Measurements from ENCODE around the gene HARBI1. TPM values are rescaled to one million over a fixed set of nuclear protein-coding genes. Genes with fewer than 3 reads are reported as not detected.

The HARBI1 gene
- total and polyA plus RNA-seq, 9 of the 15 experiments (the other 6 are each of a cell fraction or from before 2014, with no cell fraction given), result 3.5 to 8.4 (median 5.5) TPM

DNA sequence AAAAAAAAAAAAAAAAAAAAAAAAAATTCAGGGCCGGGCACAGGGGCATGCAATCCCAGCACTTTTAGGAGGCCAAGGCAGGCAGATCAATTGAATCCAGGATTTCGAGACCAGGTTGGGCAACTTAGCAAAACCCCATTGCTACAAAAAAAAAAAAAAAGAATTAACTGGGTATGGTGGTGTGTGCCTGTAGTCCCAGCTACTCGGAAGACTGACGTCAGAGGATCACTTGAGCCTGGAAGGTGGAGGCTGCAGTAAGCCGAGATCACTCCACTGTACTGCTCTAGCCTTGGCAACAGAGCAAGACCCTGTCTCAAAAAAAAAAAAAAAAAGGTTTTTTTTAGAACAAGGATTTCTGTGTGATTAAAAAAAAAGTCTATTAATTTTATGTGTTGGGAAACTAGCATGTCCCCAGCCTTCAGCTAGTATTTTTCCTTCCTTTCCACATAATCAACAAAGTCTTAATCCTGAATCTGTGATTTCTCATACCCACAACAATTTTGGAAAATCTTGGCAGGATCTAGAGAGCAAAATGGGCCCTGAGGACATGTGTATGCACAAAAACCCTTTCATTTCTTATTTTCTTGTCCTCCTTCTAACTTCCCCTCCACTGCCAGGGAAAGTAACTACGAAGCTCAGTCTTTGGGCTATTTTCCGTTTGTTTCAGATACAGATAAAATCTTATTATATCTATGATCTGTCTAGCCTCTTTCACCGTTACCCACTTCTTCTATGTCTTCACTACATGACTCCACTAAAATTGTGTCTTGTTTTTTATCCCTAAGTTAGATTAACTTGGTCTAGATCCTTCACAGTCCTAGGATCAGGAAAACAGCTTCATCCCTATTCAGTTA lies 17.5 kb downstream of the HARBI1 start:
- POLR2A ChIA-PET, result interaction anchor here (0.6 to 2.3 kb wide), 9 partner anchors 8 to 555 kb away, joined by 3 to 15 read pairs (median 4); no protein-coding TSS in a partner anchor
- CTCF ChIA-PET (ENCODE audit: low intra/inter-chr PET ratio), result no interaction called here
- Histone ChIP-seq H3K36me3 (ENCODE audit: control insufficient read depth, insufficient read depth, low read length) (peaks cover 8% of the 10 kb centered on the region; the same call in 2 of the 3 replicates), H3K27ac (ENCODE audit: extremely low read depth, low read depth, low read length) (no peak overlapping the region), H3K9ac (ENCODE audit: insufficient read depth in 1 of 2, low read depth in 2 of 2, low read length in 2 of 2) (no peak overlapping the region), H2AFZ (ENCODE audit: low read depth, low read length) (no peak overlapping the region), H3K27me3 (ENCODE audit: control insufficient read depth in 2 of 2, insufficient read depth in 2 of 2, low read length in 2 of 2) (no peaks in the 10 kb centered on the region), H3K9me3 (replicated peaks; ENCODE audit: control insufficient read depth, insufficient read depth, low read depth, low read length) (no peaks in the 10 kb centered on the region), H3K4me3 (no peak overlapping the region), H4K20me1 (replicated peaks; ENCODE audit: control insufficient read depth, insufficient read depth, low read length) (no peaks in the 10 kb centered on the region), H3K4me1 (replicated peaks in 1 of 2; ENCODE audit: control insufficient read depth in 2 of 2, insufficient read depth in 2 of 2, low read length in 2 of 2) (peaks cover 5 to 13% of the 10 kb centered on the region in 2 experiments; a peak in 3 of 5 replicates), H3K79me2 (ENCODE audit: control insufficient read depth, insufficient read depth, low read length) (no peaks in the 10 kb centered on the region), H3K9me1 (ENCODE audit: control insufficient read depth, insufficient read depth, low read length) (no peaks in the 10 kb centered on the region), H3K4me2 (ENCODE audit: insufficient read depth, low read length) (no peak overlapping the region)
- 57% methylated on average over 7 of the region's 8 CpGs for WGBS (ENCODE audit: insufficient coverage, low coverage, missing lambda C conversion rate)
- in situ Hi-C loops (cut with MboI) (no loop called here), intact Hi-C loops (cut with micrococcal nuclease) (no loop called here)
- DNase-seq (ENCODE audit: extremely low read depth in 1 of 4, low spot score in 3 of 4) (no peak), ATAC-seq (no peak), FAIRE-seq (no peak)
- TF ChIP-seq, protein P1, sequence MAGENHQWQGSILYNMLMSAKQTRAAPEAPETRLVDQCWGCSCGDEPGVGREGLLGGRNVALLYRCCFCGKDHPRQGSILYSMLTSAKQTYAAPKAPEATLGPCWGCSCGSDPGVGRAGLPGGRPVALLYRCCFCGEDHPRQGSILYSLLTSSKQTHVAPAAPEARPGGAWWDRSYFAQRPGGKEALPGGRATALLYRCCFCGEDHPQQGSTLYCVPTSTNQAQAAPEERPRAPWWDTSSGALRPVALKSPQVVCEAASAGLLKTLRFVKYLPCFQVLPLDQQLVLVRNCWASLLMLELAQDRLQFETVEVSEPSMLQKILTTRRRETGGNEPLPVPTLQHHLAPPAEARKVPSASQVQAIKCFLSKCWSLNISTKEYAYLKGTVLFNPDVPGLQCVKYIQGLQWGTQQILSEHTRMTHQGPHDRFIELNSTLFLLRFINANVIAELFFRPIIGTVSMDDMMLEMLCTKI (IDR thresholded peaks at IDR 0.05; ENCODE audit: partially characterized antibody), result no peak
- TF ChIP-seq, protein P2, sequence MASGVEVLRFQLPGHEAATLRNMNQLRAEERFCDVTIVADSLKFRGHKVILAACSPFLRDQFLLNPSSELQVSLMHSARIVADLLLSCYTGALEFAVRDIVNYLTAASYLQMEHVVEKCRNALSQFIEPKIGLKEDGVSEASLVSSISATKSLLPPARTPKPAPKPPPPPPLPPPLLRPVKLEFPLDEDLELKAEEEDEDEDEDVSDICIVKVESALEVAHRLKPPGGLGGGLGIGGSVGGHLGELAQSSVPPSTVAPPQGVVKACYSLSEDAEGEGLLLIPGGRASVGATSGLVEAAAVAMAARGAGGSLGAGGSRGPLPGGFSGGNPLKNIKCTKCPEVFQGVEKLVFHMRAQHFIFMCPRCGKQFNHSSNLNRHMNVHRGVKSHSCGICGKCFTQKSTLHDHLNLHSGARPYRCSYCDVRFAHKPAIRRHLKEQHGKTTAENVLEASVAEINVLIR (CRISPR knock-in tag; IDR thresholded peaks at IDR 0.05), result no peak
- TF ChIP-seq FOXA3 (CRISPR knock-in tag; conservative IDR thresholded peaks at IDR 0.05 in 1 of 2, IDR thresholded peaks at IDR 0.05 in 1 of 2) (no peak), HNRNPL (IDR thresholded peaks at IDR 0.05; ENCODE audit: low read depth, low read length) (no peak), CHD2 (IDR thresholded peaks at IDR 0.05; ENCODE audit: low read depth, low read length) (no peak), CREM (IDR thresholded peaks at IDR 0.05; ENCODE audit: low read depth) (no peak)
- TF ChIP-seq, protein P3, sequence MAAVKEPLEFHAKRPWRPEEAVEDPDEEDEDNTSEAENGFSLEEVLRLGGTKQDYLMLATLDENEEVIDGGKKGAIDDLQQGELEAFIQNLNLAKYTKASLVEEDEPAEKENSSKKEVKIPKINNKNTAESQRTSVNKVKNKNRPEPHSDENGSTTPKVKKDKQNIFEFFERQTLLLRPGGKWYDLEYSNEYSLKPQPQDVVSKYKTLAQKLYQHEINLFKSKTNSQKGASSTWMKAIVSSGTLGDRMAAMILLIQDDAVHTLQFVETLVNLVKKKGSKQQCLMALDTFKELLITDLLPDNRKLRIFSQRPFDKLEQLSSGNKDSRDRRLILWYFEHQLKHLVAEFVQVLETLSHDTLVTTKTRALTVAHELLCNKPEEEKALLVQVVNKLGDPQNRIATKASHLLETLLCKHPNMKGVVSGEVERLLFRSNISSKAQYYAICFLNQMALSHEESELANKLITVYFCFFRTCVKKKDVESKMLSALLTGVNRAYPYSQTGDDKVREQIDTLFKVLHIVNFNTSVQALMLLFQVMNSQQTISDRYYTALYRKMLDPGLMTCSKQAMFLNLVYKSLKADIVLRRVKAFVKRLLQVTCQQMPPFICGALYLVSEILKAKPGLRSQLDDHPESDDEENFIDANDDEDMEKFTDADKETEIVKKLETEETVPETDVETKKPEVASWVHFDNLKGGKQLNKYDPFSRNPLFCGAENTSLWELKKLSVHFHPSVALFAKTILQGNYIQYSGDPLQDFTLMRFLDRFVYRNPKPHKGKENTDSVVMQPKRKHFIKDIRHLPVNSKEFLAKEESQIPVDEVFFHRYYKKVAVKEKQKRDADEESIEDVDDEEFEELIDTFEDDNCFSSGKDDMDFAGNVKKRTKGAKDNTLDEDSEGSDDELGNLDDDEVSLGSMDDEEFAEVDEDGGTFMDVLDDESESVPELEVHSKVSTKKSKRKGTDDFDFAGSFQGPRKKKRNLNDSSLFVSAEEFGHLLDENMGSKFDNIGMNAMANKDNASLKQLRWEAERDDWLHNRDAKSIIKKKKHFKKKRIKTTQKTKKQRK (IDR thresholded peaks at IDR 0.05; ENCODE audit: borderline replicate concordance, low read depth, low read length), result no peak
- TF ChIP-seq, protein P4, sequence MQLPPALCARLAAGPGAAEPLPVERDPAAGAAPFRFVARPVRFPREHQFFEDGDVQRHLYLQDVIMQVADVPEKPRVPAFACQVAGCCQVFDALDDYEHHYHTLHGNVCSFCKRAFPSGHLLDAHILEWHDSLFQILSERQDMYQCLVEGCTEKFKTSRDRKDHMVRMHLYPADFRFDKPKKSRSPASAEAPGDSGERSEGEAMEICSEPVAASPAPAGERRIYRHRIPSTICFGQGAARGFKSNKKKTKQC (CRISPR knock-in tag; IDR thresholded peaks at IDR 0.05), result no peak
- no TSS peak for BruUV-seq (replicated peaks)

Data from K562 (cell line).